ENCODE results near the gene ANO8. TPM values are rescaled to one million over a fixed set of nuclear protein-coding genes. Genes with fewer than 3 reads are reported as not detected.
"Not testable (repeated sequence)": the region's sequence is repeated elsewhere in the genome, so short reads cannot be mapped to it uniquely, and the experiment has no call there.

The ANO8 gene
- total RNA-seq, 1 experiment from 2014 or later: 2.3 TPM

- peak; percentile 95 for DNase-seq (ENCODE audit: low read depth)
Measured at GRCh38 chr19:17292301-17293074, 42.2 kb downstream of the ANO8 start.

- no peak for DNase-seq (ENCODE audit: low read depth)
Measured at GRCh38 chr19:17289489-17289888, 45.2 kb downstream of the ANO8 start.

GRCh38 chr19:17286752-17287151 lies 47.9 kb downstream of the ANO8 start:
- no peak for DNase-seq (ENCODE audit: low read depth)

- no peak for DNase-seq (ENCODE audit: low read depth)
Measured at GRCh38 chr19:17286263-17286662, 48.4 kb downstream of the ANO8 start.

DNA sequence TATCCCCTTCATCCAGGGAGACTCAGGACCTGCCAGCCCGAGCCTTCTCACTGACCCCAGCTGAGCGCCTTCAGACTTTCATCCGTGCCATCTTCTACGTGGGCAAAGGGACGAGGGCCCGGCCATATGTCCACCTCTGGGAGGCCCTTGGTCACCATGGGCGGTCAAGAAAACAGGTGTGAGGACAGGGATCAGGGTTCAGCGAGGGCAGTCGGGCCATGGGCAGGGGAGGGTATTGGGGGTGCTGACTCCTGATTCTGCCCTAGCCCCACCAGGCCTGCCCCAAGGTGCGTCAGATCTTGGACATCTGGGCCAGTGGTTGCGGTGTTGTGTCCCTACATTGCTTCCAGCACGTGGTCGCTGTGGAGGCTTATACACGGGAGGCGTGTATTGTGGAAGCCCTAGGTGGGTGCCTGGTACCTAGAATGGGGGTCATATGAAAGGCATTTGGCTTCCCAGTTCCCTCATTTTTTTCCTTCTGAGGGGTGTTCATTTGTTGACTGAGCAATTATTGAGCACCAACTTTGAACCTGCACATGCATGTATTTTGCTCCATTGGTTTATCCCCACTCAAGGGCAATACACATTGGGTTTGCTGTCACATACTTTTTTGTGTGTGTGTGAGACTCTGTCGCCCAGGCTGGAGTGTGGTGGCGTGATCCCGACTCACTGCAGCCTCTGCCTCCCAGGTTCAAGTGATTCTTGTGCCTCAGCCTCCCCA lies 49.1 kb downstream of the ANO8 start:
- DNase-seq (ENCODE audit: low read depth): no peak

- no peak for DNase-seq (ENCODE audit: low read depth)
Measured at GRCh38 chr19:17283504-17283996, 51.1 kb downstream of the ANO8 start.

- DNase-seq (ENCODE audit: low read depth): peak; percentile 85
Measured at GRCh38 chr19:17282488-17283125, 52.0 kb downstream of the ANO8 start.

DNA sequence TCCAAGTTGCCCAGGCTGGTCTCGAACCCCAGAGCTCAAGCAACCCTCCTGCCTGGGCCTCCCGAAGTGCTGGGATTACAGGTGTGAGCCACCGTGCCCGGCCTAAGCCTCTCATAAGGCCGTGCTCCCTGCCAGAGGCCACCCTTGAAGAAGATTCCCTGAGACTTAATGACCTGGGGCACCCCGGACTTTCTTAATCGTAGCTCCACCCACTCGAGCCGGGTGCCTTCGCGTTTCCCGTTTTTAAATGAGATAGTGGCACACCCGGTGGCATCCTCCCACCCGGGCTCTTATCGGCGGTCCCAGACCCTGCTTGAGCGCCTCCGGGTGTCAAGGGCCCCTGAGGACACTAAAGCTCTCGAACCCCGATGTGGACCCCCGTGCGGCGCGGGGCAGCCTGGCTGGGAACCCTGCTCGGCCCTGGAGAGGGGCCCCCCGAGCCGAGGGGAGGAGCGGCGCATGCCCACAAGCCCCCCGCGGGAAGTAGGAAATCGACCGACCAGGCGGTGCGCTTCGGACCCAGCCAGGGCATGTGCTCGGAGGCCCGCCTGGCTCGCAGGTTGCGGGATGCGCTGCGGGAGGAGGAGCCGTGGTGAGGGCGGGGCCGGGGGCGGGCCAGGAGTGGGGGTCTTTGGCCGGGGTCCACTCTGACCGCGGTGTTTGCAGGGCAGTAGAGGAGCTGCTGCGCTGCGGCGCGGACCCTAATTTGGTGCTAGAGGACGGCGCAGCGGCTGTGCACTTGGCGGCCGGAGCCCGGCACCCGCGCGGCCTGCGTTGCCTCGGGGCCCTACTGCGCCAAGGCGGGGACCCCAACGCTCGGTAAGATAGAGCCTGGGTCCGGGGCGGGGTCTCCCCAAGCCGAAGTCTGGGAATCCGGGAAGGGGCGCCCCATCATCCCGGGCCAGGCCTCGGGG lies 53.0 kb downstream of the ANO8 start, which contains the start of gene ANKLE1:
Gene ANKLE1, plus strand, starts transcription at position 511 of the 914 bp plus-strand sequence. Its CDS starts 20 bp downstream, at position 531.
- DNase-seq (ENCODE audit: low read depth): no peak

- no peak for DNase-seq (ENCODE audit: low read depth)
Measured at GRCh38 chr19:17279436-17279835, 55.2 kb downstream of the ANO8 start.

GRCh38 chr19:17275441-17276175 lies 59.0 kb downstream of the ANO8 start:
- no peak for DNase-seq (ENCODE audit: low read depth)

GRCh38 chr19:17274892-17275291 lies 59.8 kb downstream of the ANO8 start:
- not testable (repeated sequence) for DNase-seq (ENCODE audit: low read depth)

Other genes starting within 250 kb of the ANO8 start
- 30.5 and 36.4 TPM in 2 replicates for gene USE1, start 119.5 kb downstream of the ANO8 start, total RNA-seq (2014; rRNA removed; shearing (Covaris generic))
- gene OCEL1, start 108.6 kb downstream of the ANO8 start, total RNA-seq (2014; rRNA removed; shearing (Covaris generic)): 3.6 and 8.1 TPM in 2 replicates
- gene NR2F6, start 88.9 kb downstream of the ANO8 start, total RNA-seq (2014; rRNA removed; shearing (Covaris generic)): 84.2 and 89.7 TPM in 2 replicates
- 0.07 TPM in 1 of 2 replicates, not detected in the other for gene USHBP1, start 70.1 kb downstream of the ANO8 start, total RNA-seq (2014; rRNA removed; shearing (Covaris generic))
- 248 and 260 TPM in 2 replicates for gene BABAM1, start 67.4 kb downstream of the ANO8 start, total RNA-seq (2014; rRNA removed; shearing (Covaris generic))
- gene ANKLE1, start 53.0 kb downstream of the ANO8 start, total RNA-seq (2014; rRNA removed; shearing (Covaris generic)): 0.35 and 1.3 TPM in 2 replicates
- 0.23 and 0.24 TPM in 2 replicates for gene ABHD8, start 31.4 kb downstream of the ANO8 start, total RNA-seq (2014; rRNA removed; shearing (Covaris generic))
- gene MRPL34, start 29.0 kb downstream of the ANO8 start, total RNA-seq (2014; rRNA removed; shearing (Covaris generic)): 111 and 122 TPM in 2 replicates
- gene DDA1, start 25.3 kb downstream of the ANO8 start, total RNA-seq (2014; rRNA removed; shearing (Covaris generic)): 33.0 and 48.1 TPM in 2 replicates
- 38.2 and 43.3 TPM in 2 replicates for gene GTPBP3, start 2.7 kb upstream of the ANO8 start, total RNA-seq (2014; rRNA removed; shearing (Covaris generic))
- not detected in 2 replicates for gene PLVAP, start 42.5 kb upstream of the ANO8 start, total RNA-seq (2014; rRNA removed; shearing (Covaris generic))
- gene CCDC194, start 59.3 kb upstream of the ANO8 start, total RNA-seq (2014; rRNA removed; shearing (Covaris generic)): not detected in 2 replicates
- gene BST2, start 70.8 kb upstream of the ANO8 start, total RNA-seq (2014; rRNA removed; shearing (Covaris generic)): 1.2 TPM in 1 of 2 replicates, not detected in the other
- gene MVB12A, start 85.2 kb upstream of the ANO8 start, total RNA-seq (2014; rRNA removed; shearing (Covaris generic)): 72.1 and 78.0 TPM in 2 replicates
- not detected in 2 replicates for gene TMEM221, start 113.8 kb upstream of the ANO8 start, total RNA-seq (2014; rRNA removed; shearing (Covaris generic))
- gene NXNL1, start 126.1 kb upstream of the ANO8 start, total RNA-seq (2014; rRNA removed; shearing (Covaris generic)): not detected in 2 replicates
- gene SLC27A1, start 135.7 kb upstream of the ANO8 start, total RNA-seq (2014; rRNA removed; shearing (Covaris generic)): 8.9 and 9.1 TPM in 2 replicates
- 61.6 and 75.0 TPM in 2 replicates for gene PGLS, start 176.8 kb upstream of the ANO8 start, total RNA-seq (2014; rRNA removed; shearing (Covaris generic))
- gene COLGALT1, start 220.8 kb upstream of the ANO8 start, total RNA-seq (2014; rRNA removed; shearing (Covaris generic)): 66.6 and 91.8 TPM in 2 replicates

Measured in HT1080 (cell line).